HepG2 (cell line): ENCODE measurements around the gene BRD8.

Experiments used
- ARNT ChIP-seq: fragments of 450-650 bp; IDR thresholded peaks from 2 replicates; pipeline ENCODE4 v1.6.1; 2017
- BHLHE40 ChIP-seq: IDR thresholded peaks from 2 replicates; pipeline ENCODE4 v1.6.1; 2011; ENCODE audit warnings: low read length, improper control_type of control experiment
- HCFC1 ChIP-seq: fragments of 150-350 bp; IDR thresholded peaks from 2 replicates; pipeline ENCODE4 v1.6.1; 2014; ENCODE audit warnings: low read depth, low read length
- KDM5A ChIP-seq: fragments of 200-600 bp; sonication (generic); IDR thresholded peaks from 2 replicates; pipeline ENCODE4 v1.7.0; 2018; ENCODE audit warnings: antibody characterized with exemption, mild to moderate bottlenecking, low read length, borderline replicate concordance
- MYNN ChIP-seq: sonication (generic); formaldehyde crosslinking; IDR thresholded peaks from 2 replicates; pipeline ENCODE4 v1.4.0; 2020; ENCODE audit warnings: mild to moderate bottlenecking, low read depth, missing genetic modification reagents
- NR2F1 ChIP-seq, 2 experiments: fragments of 450-650 bp in 1 of 2; formaldehyde crosslinking in 1 of 2; IDR thresholded peaks; 2 replicates each; pipeline versions ENCODE4 v1.5.0 to v1.6.1; 2016 to 2020; ENCODE audit warnings: mild to moderate bottlenecking in 1 of 2, missing compliant biosample characterization in 1 of 2, missing genetic modification reagents in 1 of 2, moderate library complexity in 1 of 2
- NR2F2 ChIP-seq: IDR thresholded peaks from 2 replicates; pipeline ENCODE4 v1.6.1; 2012; ENCODE audit warnings: low read depth, inconsistent platforms, borderline replicate concordance
- POLR2AphosphoS5 ChIP-seq: IDR thresholded peaks from 2 replicates; pipeline ENCODE4 v1.6.1; 2012; ENCODE audit warnings: low read depth, low read length
- RNF2 ChIP-seq: fragments of 450-650 bp; conservative IDR thresholded peaks from 2 replicates; pipeline ENCODE4 v1.6.1; 2016; ENCODE audit warnings: low read depth
- TF ChIP-seq, protein P1 (sequence below): sonication (generic); formaldehyde crosslinking; IDR thresholded peaks from 2 replicates; pipeline ENCODE4 v1.4.0; 2020; ENCODE audit warnings: missing genetic modification reagents

DNA sequence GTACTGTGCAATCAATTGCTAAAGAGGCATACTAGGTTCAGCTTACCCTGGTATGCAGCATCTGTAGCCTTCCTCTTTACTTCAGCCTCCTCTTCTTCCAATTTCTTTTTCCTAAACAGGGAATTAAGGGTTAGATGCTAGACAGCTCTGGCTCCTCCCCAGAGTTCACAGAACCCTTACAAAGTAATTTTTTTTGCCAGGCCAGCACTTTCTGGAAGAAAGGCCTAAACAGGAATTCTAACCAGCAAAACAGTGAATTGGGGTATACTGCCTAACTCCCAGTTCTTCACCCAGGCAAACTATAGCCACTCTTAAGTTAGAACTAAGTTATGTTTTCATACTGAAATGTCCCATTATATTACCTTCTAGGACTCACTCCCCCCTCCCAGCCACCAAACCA, 8.1 kb downstream of the BRD8 start:
- TF ChIP-seq NR2F1 (CRISPR knock-in tag; IDR thresholded peaks at IDR 0.05) = no peak
- no peak for TF ChIP-seq BHLHE40
- no peak for TF ChIP-seq KDM5A
- TF ChIP-seq RNF2 = no peak
- TF ChIP-seq NR2F2 = no peak
- no peak for TF ChIP-seq MYNN (CRISPR knock-in tag)
- TF ChIP-seq ARNT = no peak
- no peak for TF ChIP-seq POLR2AphosphoS5
- no peak for TF ChIP-seq HCFC1
- TF ChIP-seq, protein P1, sequence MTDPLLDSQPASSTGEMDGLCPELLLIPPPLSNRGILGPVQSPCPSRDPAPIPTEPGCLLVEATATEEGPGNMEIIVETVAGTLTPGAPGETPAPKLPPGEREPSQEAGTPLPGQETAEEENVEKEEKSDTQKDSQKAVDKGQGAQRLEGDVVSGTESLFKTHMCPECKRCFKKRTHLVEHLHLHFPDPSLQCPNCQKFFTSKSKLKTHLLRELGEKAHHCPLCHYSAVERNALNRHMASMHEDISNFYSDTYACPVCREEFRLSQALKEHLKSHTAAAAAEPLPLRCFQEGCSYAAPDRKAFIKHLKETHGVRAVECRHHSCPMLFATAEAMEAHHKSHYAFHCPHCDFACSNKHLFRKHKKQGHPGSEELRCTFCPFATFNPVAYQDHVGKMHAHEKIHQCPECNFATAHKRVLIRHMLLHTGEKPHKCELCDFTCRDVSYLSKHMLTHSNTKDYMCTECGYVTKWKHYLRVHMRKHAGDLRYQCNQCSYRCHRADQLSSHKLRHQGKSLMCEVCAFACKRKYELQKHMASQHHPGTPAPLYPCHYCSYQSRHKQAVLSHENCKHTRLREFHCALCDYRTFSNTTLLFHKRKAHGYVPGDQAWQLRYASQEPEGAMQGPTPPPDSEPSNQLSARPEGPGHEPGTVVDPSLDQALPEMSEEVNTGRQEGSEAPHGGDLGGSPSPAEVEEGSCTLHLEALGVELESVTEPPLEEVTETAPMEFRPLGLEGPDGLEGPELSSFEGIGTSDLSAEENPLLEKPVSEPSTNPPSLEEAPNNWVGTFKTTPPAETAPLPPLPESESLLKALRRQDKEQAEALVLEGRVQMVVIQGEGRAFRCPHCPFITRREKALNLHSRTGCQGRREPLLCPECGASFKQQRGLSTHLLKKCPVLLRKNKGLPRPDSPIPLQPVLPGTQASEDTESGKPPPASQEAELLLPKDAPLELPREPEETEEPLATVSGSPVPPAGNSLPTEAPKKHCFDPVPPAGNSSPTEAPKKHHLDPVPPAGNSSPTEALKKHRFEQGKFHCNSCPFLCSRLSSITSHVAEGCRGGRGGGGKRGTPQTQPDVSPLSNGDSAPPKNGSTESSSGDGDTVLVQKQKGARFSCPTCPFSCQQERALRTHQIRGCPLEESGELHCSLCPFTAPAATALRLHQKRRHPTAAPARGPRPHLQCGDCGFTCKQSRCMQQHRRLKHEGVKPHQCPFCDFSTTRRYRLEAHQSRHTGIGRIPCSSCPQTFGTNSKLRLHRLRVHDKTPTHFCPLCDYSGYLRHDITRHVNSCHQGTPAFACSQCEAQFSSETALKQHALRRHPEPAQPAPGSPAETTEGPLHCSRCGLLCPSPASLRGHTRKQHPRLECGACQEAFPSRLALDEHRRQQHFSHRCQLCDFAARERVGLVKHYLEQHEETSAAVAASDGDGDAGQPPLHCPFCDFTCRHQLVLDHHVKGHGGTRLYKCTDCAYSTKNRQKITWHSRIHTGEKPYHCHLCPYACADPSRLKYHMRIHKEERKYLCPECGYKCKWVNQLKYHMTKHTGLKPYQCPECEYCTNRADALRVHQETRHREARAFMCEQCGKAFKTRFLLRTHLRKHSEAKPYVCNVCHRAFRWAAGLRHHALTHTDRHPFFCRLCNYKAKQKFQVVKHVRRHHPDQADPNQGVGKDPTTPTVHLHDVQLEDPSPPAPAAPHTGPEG (CRISPR knock-in tag) = no peak
